Occipital lobe (tissue), 2 donors: ENCODE data around the gene TOX3. TPM values are rescaled to one million over a fixed set of nuclear protein-coding genes. Genes with fewer than 3 reads are reported as not detected.

Experiments
- DNase-seq: peaks from one replicate; lab custom pipeline; 2025; lab: John Stamatoyannopoulos, UW
- total RNA-seq: library from RNA; depleted of rRNA; stranded (reverse); fragments of >200 nt; gene quantifications from one replicate; pipeline ENCODE4 v1.2.3, GENCODE V29; 2014

Gene TOX3
- 11.1 TPM for total RNA-seq

DNA sequence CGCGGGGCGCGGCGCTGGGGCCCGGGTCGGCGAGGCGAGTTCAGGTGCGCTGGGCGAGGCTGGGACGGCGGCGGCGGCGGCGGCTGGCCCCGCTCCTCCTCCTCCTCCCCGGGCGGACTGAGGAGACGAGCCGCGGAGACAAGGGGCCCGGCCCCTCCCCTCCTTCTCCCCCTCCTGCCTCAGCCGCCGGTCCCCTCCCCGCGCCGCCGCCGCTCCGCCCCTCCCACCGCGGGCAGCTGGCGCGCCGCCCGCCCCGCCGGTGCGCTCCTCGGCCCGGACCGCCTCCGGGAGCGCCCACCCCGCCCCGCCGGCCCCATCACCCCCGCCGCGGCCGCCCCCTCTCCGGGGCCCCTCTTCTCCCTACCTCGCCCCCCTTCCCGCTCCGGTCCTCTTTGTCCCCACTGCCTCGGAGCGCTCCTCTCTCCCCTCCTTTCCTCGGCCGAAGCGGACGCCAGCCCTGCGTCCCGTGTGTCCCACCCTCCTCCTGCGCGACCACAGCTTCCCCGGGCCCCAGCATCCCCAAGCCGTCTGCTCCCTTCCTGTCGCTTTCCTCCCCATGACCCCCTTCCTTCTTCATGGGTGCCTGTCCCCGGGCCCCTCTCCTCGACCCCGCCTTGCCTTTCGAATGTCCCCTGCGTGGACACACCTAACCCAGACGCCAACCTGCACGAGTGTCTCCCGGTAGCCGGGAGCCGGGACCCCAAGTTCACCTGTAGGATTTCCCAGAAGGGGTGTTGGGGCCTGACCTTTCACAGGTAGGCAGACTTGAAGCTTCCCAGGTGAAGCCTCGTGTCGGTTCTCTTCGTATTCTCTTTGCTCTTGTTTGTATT lies at the start of gene TOX3:
Gene TOX3 (minus strand): TSS at position 140 of the 830 bp plus-strand sequence. CDS start 420 bp downstream, outside the sequence.
- DNase-seq = peak; percentile 10

GRCh38 chr16:52592778-52593177 lies 45.8 kb upstream of the TOX3 start:
- no peak for DNase-seq

GRCh38 chr16:52591934-52592592 lies 45.1 kb upstream of the TOX3 start:
- no peak for DNase-seq

GRCh38 chr16:52591471-52591870 lies 44.5 kb upstream of the TOX3 start:
- no peak for DNase-seq

GRCh38 chr16:52586159-52586558 lies 39.2 kb upstream of the TOX3 start:
- no peak for DNase-seq

DNA sequence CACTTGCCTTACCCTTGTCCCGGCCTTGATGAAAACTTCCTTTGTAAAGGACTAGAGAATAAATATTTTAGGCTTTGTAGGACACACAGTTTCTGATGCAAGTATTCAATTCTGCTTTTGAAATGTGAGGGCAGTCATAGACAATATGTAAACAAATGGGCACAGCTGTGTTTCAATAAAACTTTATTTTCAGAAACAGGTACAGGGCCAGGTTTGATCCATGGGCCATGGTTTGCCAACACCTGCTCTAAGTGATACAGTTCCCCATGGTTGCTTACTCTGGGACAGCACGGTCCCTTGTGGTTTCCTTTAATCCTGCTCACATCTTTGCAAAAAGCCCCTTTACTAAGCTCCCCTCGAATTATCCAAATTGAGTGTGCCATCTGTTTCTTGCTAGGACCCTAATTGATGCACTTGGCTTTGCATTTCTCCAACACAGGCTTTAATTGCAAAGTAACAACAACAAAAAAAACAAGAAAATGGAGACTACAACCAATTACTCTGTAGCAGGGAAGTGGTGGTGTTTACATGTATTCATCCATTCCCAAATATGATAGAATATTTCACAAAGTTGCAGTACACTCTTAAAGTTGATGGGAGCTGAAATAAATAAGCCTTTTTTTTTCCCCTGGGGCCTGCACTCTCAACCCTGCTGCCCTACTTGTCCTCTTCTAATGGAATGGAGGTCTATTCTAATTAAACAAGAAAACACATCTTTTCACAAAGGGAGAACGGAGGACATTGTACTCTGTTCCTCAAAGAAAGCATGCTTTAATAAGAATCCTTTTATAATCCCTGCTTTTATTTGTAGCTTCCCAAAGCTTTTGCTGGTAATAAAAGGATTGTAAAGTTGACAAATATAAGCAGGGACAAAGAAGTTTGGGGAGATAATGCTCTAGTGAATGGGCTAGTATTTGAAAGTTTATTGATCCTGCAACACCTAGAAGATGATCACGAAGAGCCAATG lies 37.7 kb upstream of the TOX3 start:
- no peak for DNase-seq

DNA sequence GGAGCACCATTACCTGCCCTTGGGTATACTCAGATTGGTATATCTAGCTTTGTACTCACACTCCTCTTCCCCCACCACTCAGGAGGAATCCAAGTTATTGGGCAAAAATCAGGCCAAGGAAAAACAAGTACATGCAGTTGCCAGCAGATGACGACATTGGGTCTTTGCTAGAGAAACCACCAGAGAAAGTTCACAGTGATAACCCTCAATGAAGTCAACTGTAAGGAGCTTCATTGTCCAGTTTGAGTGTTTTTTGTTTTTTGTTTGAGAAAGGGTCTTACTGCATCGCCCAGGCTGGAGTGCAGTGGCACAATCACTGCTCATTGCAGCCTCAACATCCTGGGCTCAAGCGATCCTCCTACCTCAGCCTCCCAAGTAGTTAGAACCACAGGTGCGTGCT lies 34.6 kb upstream of the TOX3 start:
- no peak for DNase-seq

DNA sequence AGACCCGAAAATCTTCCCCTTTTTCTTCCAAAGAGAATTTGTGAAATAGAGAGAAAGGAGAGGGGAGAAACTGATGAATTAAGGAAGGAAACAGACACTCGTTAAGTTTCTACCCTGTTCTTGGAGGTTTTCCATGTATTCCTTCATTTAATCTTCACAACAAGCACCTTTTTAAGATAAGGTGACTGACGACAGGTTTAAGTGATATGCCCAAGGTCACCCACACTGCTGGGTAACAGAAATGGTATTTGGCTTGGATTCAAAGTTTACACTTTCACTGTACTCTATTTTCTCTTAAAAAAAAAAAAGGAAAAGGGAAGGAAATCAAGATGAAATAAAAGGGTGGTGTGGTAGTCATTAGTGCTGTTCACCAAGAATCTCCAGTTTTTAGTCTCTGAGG lies 33.5 kb upstream of the TOX3 start:
- DNase-seq = no peak

- DNase-seq = no peak
Observed at GRCh38 chr16:52578829-52579498, 32.0 kb upstream of the TOX3 start.

GRCh38 chr16:52578007-52578828 lies 31.3 kb upstream of the TOX3 start:
- no peak for DNase-seq

DNA sequence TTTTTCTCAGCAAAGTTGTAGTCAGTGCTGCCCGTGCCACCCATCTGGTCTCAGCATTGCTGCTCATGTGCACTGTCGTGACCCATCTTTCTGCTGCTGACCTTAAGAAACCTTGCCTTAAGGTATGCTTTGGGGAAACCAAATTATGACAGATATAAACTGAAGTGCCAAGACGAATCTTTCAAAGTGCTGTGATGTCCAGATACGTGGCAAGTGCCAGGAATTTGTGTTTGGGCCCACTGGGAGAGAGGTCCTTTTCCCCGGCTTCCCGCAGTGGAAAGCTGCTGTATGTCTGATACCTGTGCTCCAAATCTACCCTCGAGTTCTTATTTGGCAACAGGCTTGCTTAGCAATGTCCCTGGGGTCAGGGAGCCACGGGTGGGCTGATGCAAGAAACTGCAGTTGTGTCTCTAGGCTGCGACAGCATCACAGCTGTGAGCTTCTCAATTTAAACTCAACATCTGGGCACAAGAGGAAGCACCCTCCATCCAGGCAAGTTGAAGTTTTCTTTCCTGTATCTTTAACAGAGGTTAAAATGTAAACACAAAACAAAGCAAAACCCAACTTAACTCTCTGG lies 30.3 kb upstream of the TOX3 start:
- no peak for DNase-seq

DNA sequence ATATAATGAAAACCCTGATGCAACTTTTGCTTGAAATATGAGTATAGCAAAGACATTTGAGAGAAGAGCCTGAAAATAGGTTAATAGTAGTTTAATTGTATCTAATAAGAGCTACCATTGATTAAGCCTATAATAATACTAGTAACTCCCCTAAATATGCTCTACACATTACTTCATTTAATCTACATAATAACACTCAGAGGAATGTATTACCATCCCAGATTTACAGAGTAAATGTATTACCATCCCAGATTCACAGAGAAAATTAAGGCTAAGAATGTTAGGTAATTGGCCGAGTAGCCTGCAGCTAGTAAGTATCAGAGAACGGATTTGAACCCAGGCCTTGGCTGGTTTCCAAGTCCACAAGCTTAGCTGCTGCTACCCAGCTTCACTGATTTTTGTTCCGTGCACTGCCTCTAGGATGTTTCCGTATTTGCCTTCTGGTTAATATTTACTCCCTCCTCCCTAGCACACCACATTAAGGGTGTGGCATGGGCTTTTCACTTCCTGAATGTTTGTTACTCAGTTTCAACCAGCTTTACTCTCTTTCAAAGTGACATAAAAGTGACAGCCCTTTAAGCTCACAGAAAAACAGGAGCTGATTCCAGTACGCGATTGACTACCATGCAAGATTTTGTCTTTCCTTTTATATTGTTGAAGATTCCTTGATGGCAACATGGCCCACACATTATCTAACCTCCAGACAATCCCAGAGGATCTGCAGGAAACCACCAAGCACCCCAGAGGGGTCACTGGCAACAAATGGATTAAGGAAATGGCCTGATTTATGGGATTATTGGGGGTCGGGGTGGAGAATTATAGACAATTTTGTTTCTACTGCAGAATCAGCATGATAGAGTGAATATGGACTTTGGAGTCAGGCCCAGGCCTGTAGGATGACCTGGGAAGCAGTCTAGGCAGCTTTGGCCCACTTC lies 26.7 kb upstream of the TOX3 start:
- no peak for DNase-seq

DNA sequence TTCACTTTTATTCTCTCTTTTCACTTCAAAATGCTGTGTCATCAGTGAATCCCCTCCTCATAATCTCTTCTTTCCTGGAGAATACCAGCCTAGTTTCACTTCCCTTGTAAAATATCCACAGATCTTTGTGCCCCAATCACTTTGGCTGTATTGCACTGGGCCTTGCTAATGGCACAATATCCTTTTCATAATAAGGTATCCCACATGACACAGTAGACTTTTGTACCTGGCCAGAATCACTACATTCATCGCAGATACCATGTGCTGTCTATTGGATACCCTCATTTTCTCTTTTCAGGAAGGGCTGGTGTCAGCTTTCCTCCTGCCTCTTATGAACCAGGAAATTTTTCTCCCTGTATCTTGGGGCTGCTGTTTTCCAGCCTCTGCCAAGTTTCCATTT lies 25.7 kb upstream of the TOX3 start:
- DNase-seq = no peak

- no peak for DNase-seq
Observed at GRCh38 chr16:52570495-52571091, 23.6 kb upstream of the TOX3 start.

GRCh38 chr16:52569701-52570100 lies 22.8 kb upstream of the TOX3 start:
- DNase-seq = no peak

- DNase-seq = no peak
Observed at GRCh38 chr16:52568983-52569690, 22.2 kb upstream of the TOX3 start.

DNA sequence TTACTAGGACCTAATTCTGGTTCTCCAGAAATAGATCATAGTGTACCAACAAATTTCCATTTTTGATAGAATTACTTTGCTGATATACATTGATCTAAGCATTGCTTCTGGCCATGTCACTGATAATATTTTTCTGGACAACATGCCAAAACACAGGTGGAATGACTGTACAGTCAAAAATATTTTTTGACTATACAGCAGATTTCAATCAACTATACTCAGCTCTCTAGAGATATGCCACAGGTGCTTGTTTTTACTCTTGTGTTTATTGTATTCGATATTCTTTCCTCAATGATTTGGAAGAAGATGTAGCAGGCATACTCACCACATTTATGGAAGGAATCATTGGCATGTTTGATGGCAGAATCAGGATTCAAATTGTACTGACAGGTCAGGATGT lies 21.6 kb upstream of the TOX3 start:
- no peak for DNase-seq

DNA sequence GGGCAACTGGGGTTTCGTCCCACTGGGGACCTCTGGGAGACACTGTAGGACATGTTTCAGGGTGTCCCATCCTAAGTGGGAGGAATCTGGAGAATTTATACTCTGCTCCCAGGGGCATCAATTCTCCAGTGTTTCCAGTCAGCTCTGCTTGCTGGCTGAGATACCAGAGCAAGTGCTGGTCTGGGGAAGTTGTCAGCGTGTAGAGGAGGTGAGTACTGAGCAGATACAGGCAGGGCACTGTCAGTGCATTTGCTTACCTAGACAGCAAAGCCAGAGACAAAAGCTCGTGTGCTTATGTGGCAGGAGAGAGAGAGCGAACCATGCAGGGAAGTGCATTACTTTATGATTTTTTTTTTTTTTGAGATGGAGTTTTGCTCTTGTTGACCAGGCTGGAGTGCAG lies 20.2 kb upstream of the TOX3 start:
- no peak for DNase-seq
